Stromal cell of bone marrow (primary cell): ENCODE results near the gene ZBTB34.

Experiments
- DNase-seq: peaks from one replicate; pipeline ENCODE4 v3.0.0-alpha.2; 2012; ENCODE audit warnings: low read depth

ZBTB34 gene

DNA sequence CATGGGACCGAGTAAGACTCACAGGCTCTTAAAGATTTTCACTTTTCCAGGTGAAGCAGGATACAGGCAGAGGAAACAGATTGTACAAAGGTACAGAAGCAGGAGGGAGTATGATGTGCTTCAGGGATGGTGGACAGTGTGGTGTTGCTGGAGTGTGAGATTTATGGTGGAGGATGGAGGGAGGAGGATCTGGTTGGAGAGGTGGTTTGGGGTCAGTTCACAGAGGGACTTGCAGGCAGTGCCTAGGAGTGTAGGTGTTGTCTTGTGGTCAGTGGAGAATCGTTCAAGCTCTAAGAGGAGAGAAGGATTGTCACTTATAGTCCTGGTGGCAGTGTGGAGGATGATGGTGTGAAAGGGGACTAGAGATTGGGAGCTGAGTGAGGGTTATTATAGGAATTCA lies 65.9 kb downstream of the ZBTB34 start:
- DNase-seq, result no peak

DNA sequence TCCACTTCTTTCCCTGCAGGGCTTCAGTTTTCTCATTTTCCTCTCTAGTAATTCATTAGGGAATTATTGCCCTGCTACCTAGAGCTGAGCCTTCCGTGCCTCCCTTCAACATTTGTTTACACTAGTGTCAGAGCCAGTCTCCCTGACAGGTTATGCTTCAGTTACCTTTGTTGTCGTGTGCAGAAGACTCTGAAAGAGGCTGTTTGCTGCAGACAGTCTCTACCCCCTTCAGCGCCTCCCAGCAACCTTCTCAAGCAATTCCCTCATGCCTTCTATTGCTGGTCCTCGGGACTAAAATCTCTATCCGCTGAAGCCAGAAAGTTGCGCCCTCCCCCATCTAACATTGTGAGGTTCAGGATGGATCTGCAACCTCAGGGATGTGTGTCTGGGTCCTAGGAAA lies 67.0 kb downstream of the ZBTB34 start:
- DNase-seq, result no peak

DNA sequence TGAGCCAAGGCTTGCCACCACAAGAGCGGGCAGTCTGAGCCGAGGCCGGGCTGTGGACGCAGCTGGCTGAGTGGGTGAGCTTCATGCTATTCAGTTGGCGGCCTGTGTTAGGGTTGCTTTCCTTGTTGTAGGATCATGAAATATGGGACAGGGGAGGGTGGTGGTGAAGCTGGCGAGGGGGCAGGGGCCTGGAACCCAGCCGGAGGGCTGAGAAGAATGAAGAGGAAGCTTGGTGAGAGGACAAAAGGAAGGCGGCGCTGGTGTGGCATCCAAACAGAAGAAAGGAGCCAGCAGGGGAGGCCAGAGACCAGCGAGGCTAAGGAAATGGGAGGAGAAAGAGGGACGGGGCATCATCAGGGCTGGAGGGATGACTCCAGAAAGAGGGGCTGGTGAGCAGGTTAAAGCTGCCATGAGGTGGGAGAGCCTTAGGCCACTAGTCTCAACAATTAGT lies 72.5 kb downstream of the ZBTB34 start:
- DNase-seq, result no peak

DNA sequence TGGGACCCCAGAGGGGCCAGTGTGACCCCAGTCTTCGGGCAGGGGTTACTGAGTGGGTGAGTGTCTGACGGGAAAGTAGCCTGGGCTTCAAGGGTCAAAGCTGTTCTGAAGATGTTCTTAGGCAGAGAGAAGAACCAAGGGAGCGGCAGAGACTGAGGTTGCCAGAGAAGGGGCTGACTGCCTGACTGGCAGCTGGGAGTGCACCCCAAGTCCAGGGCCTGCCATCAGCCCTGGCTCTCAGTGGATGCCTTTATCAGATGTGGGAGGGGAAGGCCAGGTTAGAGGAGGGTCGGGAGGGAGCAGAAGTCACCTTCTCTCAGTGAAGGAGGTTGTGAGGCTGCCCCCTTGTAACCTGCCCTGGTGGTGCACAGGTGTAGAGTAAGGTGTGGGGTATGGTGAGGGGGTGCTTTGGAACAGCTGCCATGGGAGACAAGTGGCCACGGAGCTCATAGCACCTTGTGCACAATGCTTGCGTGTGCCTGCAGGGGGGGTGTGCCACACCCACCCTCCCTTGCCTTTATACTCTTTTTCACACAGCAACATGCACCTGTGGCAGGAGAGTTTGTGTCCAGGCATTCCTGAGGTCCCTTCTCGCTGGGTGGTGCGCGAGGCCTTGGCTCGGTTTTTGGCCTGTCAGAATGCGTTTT lies 73.0 kb downstream of the ZBTB34 start:
- DNase-seq, result no peak

DNA sequence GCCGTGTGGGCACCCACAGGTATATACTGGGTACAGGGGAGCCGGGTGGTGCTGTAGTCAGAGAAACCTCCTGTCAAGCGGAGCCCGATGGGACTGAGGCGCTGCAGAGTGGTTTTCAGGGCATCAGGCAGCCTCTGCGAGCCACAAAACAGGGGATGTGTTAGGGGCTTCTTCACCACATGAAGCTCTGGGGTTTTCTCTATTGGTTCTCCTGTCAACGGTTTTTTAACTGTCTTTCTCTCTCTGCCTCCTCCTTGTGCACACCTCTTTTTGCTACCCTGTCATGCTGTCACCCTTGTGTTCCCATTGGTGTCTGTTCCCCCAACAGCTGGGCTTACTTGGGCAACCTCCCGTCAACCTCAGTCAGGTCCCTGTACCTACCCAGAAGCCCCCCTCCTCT lies 74.0 kb downstream of the ZBTB34 start:
- no peak for DNase-seq
